Right lobe of liver (tissue), 6 donors: ENCODE results near the gene BRSK1. TPM values are rescaled to one million over a fixed set of nuclear protein-coding genes. Genes with fewer than 3 reads are reported as not detected.

ENCODE experiments used
- ATAC-seq, 4 donors: fragments of 200-7000 bp; cut with Tn5 transposase; one replicate each; pipeline ENCODE4 v1.9.1; 2020; ENCODE audit warnings: mild to moderate bottlenecking in 4 of 4, moderate library complexity in 4 of 4
- DNase-seq, 3 donors: peaks; one replicate each; pipeline ENCODE4 v3.0.0-alpha.2; 2020
- H3K27ac ChIP-seq, 3 donors: fragments of 200-600 bp; one replicate each; pipeline ENCODE4 v1.8.0; 2022
- H3K27me3 ChIP-seq, 2 donors: fragments of 200-600 bp; one replicate each; pipeline ENCODE4 v1.8.0; 2022
- H3K36me3 ChIP-seq, 4 donors: fragments of 200-600 bp; sonication (generic) in 1 of 4; one replicate each; pipeline versions ENCODE4 v1.5.1 to v1.8.0; 2017 to 2022; ENCODE audit warnings: control low read depth in 1 of 4
- H3K4me1 ChIP-seq, 4 donors: fragments of 200-600 bp; sonication (generic) in 1 of 4; one replicate each; pipeline versions ENCODE4 v1.5.1 to v1.8.0; 2017 to 2022; ENCODE audit warnings: control low read depth in 1 of 4
- H3K4me3 ChIP-seq, 3 donors: fragments of 200-600 bp; one replicate each; pipeline ENCODE4 v1.8.0; 2022
- H3K9me3 ChIP-seq, 4 donors: fragments of 200-600 bp; sonication (generic) in 1 of 4; one replicate each; pipeline versions ENCODE4 v1.5.1 to v1.8.0; 2017 to 2022; ENCODE audit warnings: control low read depth in 1 of 4
- POLR2A ChIP-seq: fragments of 450-650 bp; IDR thresholded peaks from one replicate; pipeline ENCODE4 v1.6.1; 2017; ENCODE audit warnings: antibody characterized with exemption, mild to moderate bottlenecking
- WGBS: methylation state at CpG from one replicate; pipeline ENCODE4 v1.1.6; 2018; ENCODE audit warnings: low coverage, low lambda C conversion rate; ENCODE audit not compliant: insufficient coverage; ENCODE audit errors: missing lambda C conversion rate; 5-methylcytosine and 5-hydroxymethylcytosine counted together
- intact Hi-C, 2 donors: fragments of 100-400 bp; cut with DNase I; formaldehyde crosslinking; loops; one replicate each; pipeline versions ENCODE4 v1.11.2 to v1.14.1; 2022
- total RNA-seq, 6 experiments: library from RNA; depleted of rRNA in 2 of 6; stranded (reverse); fragments of >200 nt in 2 of 6; fragmentation: NEBNext Ultra II Directional in 3 of 6; extraction: Animal tissue kit (Norgen Biotek cat#: 25700) in 3 of 6; gene quantifications; one replicate each; pipeline versions ENCODE4 v1.1.0 to v1.2.4, GENCODE V29; 2016 to 2023
- TF ChIP-seq, protein P1 (sequence below), 4 donors: fragments of 200-600 bp in 3 of 4; fragments of 450-650 bp in 1 of 4; IDR thresholded peaks; one replicate each; pipeline versions ENCODE4 v1.5.1 to v1.8.0; 2016 to 2022; ENCODE audit warnings: antibody characterized with exemption in 4 of 4, mild to moderate bottlenecking in 2 of 4
- donor health status: DM: no; HTN: yes; CAD: no.
- donor health status: DM: no; HTN: no; CAD: no.
- donor health status: DM: no; HTN: no; CAD: no.
- donor health status: DM: no; HTN: yes; CAD: no.
- donor health status: DM: no; HTN: yes; CAD: no.

Gene BRSK1
- total RNA-seq, 6 experiments from 2014 or later: 0.20 to 0.29 (median 0.24) TPM; not detected in 3

GRCh38 chr19:55348317-55349034 is 64.7 kb downstream of the BRSK1 start:
- intact Hi-C loops: no loop called here
- ATAC-seq (no peak), DNase-seq (no peak)
- H3K27me3 ChIP-seq: peaks cover 0 to 7% of the 10 kb centered on the region in 2 donors
- 91% methylated on average over 10 of the region's 22 CpGs for WGBS
- TF ChIP-seq, protein P1, sequence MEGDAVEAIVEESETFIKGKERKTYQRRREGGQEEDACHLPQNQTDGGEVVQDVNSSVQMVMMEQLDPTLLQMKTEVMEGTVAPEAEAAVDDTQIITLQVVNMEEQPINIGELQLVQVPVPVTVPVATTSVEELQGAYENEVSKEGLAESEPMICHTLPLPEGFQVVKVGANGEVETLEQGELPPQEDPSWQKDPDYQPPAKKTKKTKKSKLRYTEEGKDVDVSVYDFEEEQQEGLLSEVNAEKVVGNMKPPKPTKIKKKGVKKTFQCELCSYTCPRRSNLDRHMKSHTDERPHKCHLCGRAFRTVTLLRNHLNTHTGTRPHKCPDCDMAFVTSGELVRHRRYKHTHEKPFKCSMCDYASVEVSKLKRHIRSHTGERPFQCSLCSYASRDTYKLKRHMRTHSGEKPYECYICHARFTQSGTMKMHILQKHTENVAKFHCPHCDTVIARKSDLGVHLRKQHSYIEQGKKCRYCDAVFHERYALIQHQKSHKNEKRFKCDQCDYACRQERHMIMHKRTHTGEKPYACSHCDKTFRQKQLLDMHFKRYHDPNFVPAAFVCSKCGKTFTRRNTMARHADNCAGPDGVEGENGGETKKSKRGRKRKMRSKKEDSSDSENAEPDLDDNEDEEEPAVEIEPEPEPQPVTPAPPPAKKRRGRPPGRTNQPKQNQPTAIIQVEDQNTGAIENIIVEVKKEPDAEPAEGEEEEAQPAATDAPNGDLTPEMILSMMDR (IDR thresholded peaks at IDR 0.05): no peak
- TF ChIP-seq POLR2A: no peak
- H3K36me3 ChIP-seq: no peaks in the 10 kb centered on the region
- H3K9me3 ChIP-seq: no peaks in the 10 kb centered on the region
- peaks cover 0 to 2% (median 0%) of the 10 kb centered on the region in 4 donors for H3K4me1 ChIP-seq
- H3K27ac ChIP-seq: no peak overlapping the region
- no peak overlapping the region for H3K4me3 ChIP-seq

- H3K36me3 ChIP-seq: no peaks in the 10 kb centered on the region
- 48% methylated on average over 7 of the region's 11 CpGs for WGBS
- no peak overlapping the region for H3K4me3 ChIP-seq
- peaks cover 0 to 6% (median 0%) of the 10 kb centered on the region in 4 donors for H3K4me1 ChIP-seq
- intact Hi-C loops: no loop called here
- TF ChIP-seq, protein P1 (IDR thresholded peaks at IDR 0.05): no peak
- TF ChIP-seq POLR2A: no peak
- no peaks in the 10 kb centered on the region for H3K9me3 ChIP-seq
- H3K27ac ChIP-seq: no peak overlapping the region
- no peak for ATAC-seq
- peaks cover 0 to 11% of the 10 kb centered on the region in 2 donors for H3K27me3 ChIP-seq
- no peak for DNase-seq
Observed at GRCh38 chr19:55350620-55351315, 67.0 kb downstream of the BRSK1 start.

DNA sequence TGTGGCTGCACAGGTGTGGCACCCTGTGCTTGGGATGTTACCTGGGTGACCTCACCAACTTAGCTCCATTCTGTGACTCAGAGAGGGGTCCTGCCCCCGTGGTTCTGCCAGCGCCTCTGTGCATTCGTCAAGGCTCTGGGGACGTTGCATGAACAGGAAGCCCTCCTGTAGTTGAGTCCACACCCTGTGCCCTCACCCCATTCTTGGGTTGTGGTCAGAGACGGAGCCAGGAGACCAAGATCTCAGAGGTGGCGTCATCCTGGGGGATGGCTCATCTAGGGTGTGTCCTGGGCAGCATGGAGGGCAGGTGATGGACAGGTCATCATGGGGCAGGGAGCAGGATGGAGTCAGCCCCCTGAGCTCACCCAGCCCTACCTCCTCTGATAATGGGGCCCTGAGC is 68.2 kb downstream of the BRSK1 start:
- no peak for DNase-seq
- intact Hi-C loops: no loop called here
- Histone ChIP-seq H3K4me1 (peaks cover 0 to 6% (median 0%) of the 10 kb centered on the region in 4 donors), H3K4me3 (no peak overlapping the region), H3K36me3 (no peaks in the 10 kb centered on the region), H3K27me3 (peaks cover 0 to 11% of the 10 kb centered on the region in 2 donors), H3K9me3 (no peaks in the 10 kb centered on the region), H3K27ac (no peak overlapping the region)
- ATAC-seq: no peak
- TF ChIP-seq POLR2A: no peak
- TF ChIP-seq, protein P1 (IDR thresholded peaks at IDR 0.05): no peak
- WGBS: no CpG with 5 or more reads among the region's 6 CpGs

DNA sequence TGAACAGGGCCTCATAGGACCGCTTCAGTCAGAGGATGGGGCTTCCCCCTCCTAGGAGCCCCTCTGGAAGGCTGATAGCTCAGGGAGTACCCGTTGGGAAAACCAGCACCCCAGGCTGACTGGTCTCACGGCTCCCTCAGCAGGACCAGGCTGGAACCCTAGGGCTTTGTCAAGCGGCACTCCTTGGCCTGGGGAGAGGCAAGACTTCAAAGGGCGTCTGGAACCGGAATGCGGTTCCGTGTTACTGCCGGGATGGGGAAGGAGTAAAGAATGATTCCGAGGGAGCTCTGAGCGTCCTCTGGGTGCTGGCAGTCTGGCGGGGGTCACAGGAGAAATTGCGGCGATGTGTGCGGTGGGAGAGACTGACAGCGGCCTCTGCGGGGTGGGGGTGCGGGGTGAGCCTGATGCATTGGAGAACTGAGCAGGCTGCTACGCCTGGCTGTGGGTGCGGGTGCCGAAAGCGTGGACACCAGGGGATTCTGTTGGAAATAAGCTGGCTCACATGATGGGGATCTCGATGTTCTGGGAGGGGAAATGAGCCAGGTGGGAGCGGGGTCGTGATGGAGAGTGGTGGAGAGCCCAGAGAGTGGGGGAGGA is 68.8 kb downstream of the BRSK1 start:
- TF ChIP-seq, protein P1 (IDR thresholded peaks at IDR 0.05): no peak
- Histone ChIP-seq H3K4me3 (no peak overlapping the region), H3K9me3 (no peaks in the 10 kb centered on the region), H3K36me3 (no peaks in the 10 kb centered on the region), H3K4me1 (peaks cover 0 to 6% (median 0%) of the 10 kb centered on the region in 4 donors), H3K27me3 (peaks cover 0 to 11% of the 10 kb centered on the region in 2 donors), H3K27ac (no peak overlapping the region)
- intact Hi-C loops: no loop called here
- DNase-seq: no peak
- WGBS: 68% methylated on average over 18 of the region's 25 CpGs
- no peak for ATAC-seq
